ENCODE measurements around the gene DDX27.

DDX27 gene

GRCh38 chr20:49291200-49291599, 72.0 kb downstream of the DDX27 start:
- DNase-seq, result no peak

GRCh38 chr20:49292010-49292409, 72.8 kb downstream of the DDX27 start:
- no peak for DNase-seq

GRCh38 chr20:49293122-49293521, 73.9 kb downstream of the DDX27 start:
- DNase-seq, result no peak

Data from inflammatory macrophage (primary cell).